ENCODE results near the gene PCGF6.

DNA sequence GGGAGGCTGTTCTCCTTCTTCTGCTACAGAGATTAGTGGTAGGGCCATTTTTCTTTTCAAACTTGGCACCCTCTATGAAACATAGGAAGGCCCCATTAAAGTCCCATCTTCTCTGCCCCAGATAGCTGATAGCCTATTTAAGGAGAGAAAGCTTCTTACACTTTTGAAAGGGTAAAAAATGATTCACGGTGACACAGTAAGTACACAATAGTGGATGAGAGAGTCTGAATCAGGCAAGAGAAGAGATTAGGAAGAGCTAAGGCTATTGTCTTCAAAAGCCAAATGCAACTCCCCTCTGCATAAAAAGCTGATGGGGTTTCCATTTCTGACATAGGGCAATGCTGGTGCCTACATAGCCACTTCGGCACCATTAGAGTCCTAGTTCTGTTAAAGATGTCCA, 70.4 kb downstream of the PCGF6 start:
- TF ChIP-seq, protein P1, sequence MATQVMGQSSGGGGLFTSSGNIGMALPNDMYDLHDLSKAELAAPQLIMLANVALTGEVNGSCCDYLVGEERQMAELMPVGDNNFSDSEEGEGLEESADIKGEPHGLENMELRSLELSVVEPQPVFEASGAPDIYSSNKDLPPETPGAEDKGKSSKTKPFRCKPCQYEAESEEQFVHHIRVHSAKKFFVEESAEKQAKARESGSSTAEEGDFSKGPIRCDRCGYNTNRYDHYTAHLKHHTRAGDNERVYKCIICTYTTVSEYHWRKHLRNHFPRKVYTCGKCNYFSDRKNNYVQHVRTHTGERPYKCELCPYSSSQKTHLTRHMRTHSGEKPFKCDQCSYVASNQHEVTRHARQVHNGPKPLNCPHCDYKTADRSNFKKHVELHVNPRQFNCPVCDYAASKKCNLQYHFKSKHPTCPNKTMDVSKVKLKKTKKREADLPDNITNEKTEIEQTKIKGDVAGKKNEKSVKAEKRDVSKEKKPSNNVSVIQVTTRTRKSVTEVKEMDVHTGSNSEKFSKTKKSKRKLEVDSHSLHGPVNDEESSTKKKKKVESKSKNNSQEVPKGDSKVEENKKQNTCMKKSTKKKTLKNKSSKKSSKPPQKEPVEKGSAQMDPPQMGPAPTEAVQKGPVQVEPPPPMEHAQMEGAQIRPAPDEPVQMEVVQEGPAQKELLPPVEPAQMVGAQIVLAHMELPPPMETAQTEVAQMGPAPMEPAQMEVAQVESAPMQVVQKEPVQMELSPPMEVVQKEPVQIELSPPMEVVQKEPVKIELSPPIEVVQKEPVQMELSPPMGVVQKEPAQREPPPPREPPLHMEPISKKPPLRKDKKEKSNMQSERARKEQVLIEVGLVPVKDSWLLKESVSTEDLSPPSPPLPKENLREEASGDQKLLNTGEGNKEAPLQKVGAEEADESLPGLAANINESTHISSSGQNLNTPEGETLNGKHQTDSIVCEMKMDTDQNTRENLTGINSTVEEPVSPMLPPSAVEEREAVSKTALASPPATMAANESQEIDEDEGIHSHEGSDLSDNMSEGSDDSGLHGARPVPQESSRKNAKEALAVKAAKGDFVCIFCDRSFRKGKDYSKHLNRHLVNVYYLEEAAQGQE (IDR thresholded peaks at IDR 0.05; ENCODE audit: low read depth, low read length) = no peak
- TF ChIP-seq, protein P2, sequence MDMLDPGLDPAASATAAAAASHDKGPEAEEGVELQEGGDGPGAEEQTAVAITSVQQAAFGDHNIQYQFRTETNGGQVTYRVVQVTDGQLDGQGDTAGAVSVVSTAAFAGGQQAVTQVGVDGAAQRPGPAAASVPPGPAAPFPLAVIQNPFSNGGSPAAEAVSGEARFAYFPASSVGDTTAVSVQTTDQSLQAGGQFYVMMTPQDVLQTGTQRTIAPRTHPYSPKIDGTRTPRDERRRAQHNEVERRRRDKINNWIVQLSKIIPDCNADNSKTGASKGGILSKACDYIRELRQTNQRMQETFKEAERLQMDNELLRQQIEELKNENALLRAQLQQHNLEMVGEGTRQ (IDR thresholded peaks at IDR 0.05; ENCODE audit: borderline replicate concordance, low read depth, low read length) = no peak
- TF ChIP-seq, protein P3, sequence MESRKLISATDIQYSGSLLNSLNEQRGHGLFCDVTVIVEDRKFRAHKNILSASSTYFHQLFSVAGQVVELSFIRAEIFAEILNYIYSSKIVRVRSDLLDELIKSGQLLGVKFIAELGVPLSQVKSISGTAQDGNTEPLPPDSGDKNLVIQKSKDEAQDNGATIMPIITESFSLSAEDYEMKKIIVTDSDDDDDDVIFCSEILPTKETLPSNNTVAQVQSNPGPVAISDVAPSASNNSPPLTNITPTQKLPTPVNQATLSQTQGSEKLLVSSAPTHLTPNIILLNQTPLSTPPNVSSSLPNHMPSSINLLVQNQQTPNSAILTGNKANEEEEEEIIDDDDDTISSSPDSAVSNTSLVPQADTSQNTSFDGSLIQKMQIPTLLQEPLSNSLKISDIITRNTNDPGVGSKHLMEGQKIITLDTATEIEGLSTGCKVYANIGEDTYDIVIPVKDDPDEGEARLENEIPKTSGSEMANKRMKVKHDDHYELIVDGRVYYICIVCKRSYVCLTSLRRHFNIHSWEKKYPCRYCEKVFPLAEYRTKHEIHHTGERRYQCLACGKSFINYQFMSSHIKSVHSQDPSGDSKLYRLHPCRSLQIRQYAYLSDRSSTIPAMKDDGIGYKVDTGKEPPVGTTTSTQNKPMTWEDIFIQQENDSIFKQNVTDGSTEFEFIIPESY (IDR thresholded peaks at IDR 0.05; ENCODE audit: borderline replicate concordance, low read depth) = no peak
- TF ChIP-seq, protein P4, sequence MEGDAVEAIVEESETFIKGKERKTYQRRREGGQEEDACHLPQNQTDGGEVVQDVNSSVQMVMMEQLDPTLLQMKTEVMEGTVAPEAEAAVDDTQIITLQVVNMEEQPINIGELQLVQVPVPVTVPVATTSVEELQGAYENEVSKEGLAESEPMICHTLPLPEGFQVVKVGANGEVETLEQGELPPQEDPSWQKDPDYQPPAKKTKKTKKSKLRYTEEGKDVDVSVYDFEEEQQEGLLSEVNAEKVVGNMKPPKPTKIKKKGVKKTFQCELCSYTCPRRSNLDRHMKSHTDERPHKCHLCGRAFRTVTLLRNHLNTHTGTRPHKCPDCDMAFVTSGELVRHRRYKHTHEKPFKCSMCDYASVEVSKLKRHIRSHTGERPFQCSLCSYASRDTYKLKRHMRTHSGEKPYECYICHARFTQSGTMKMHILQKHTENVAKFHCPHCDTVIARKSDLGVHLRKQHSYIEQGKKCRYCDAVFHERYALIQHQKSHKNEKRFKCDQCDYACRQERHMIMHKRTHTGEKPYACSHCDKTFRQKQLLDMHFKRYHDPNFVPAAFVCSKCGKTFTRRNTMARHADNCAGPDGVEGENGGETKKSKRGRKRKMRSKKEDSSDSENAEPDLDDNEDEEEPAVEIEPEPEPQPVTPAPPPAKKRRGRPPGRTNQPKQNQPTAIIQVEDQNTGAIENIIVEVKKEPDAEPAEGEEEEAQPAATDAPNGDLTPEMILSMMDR (IDR thresholded peaks at IDR 0.05) = no peak
- TF ChIP-seq, protein P5, sequence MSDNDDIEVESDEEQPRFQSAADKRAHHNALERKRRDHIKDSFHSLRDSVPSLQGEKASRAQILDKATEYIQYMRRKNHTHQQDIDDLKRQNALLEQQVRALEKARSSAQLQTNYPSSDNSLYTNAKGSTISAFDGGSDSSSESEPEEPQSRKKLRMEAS (IDR thresholded peaks at IDR 0.05; ENCODE audit: low read depth) = no peak
- no peak for TF ChIP-seq RAD21 (IDR thresholded peaks at IDR 0.05; ENCODE audit: low read length)
- no peak for TF ChIP-seq EZH2phosphoT487 (IDR thresholded peaks at IDR 0.05; ENCODE audit: borderline replicate concordance, low read depth)

All from SK-N-SH (cell line).